Measurements from ENCODE around the gene STUB1. TPM values are rescaled to one million over a fixed set of nuclear protein-coding genes. Genes with fewer than 3 reads are reported as not detected.

The STUB1 gene
- total RNA-seq, 6 experiments from 2014 or later = 37.3 to 69.6 (median 54.3) TPM

GRCh38 chr16:708019-708418 lies 27.8 kb downstream of the STUB1 start:
- no peaks in the 10 kb centered on the region for H3K36me3 ChIP-seq
- intact Hi-C loops (cut with DNase I) = loop anchor here in 1 of 2 donors (5.0 kb wide), 1 partner anchor 74 kb away; no protein-coding TSS in a partner anchor
- WGBS (ENCODE audit: insufficient coverage, low coverage, low lambda C conversion rate, missing lambda C conversion rate) = 38% methylated on average over 2 of the region's 3 CpGs
- ATAC-seq (no peak), DNase-seq (no peak)
- H3K9me3 ChIP-seq = no peaks in the 10 kb centered on the region
- H3K27ac ChIP-seq = no peak overlapping the region
- H3K4me3 ChIP-seq = no peak overlapping the region
- TF ChIP-seq POLR2A (IDR thresholded peaks at IDR 0.05) (no peak), CTCF (IDR thresholded peaks at IDR 0.05) (no peak)
- H3K27me3 ChIP-seq = no peaks in the 10 kb centered on the region
- H3K4me1 ChIP-seq = no peaks in the 10 kb centered on the region

- DNase-seq (no peak), ATAC-seq (no peak)
- Histone ChIP-seq H3K27ac (no peak overlapping the region), H3K4me1 (no peaks in the 10 kb centered on the region), H3K36me3 (no peaks in the 10 kb centered on the region), H3K4me3 (no peak overlapping the region), H3K27me3 (no peaks in the 10 kb centered on the region), H3K9me3 (no peaks in the 10 kb centered on the region)
- TF ChIP-seq POLR2A (IDR thresholded peaks at IDR 0.05) = no peak
- no peak for TF ChIP-seq CTCF (IDR thresholded peaks at IDR 0.05)
- intact Hi-C loops (cut with DNase I) = loop anchor here in 1 of 2 donors (5.0 kb wide), 1 partner anchor 73 kb away; no protein-coding TSS in a partner anchor
- no CpG with 5 or more reads among the region's 4 CpGs for WGBS (ENCODE audit: insufficient coverage, low coverage, low lambda C conversion rate, missing lambda C conversion rate)
Observed at GRCh38 chr16:708959-709358, 28.7 kb downstream of the STUB1 start.

- no peak for TF ChIP-seq POLR2A (IDR thresholded peaks at IDR 0.05)
- no peak for TF ChIP-seq CTCF (IDR thresholded peaks at IDR 0.05)
- Histone ChIP-seq H3K4me3 (no peak overlapping the region), H3K4me1 (peaks cover 0 to 5% (median 0%) of the 10 kb centered on the region in 4 donors), H3K27me3 (no peaks in the 10 kb centered on the region), H3K9me3 (no peaks in the 10 kb centered on the region), H3K36me3 (no peaks in the 10 kb centered on the region), H3K27ac (no peak overlapping the region)
- no peak for ATAC-seq
- intact Hi-C loops (cut with DNase I) = loop anchor here (5.0 kb wide), 3 partner anchors 72 to 342 kb away; partner anchors contain the start of genes CHTF18 (in 1 of the 2) and RPUSD1 (in 1 of the 2)
- WGBS (ENCODE audit: insufficient coverage, low coverage, low lambda C conversion rate, missing lambda C conversion rate) = 19% methylated on average over 10 of the region's 30 CpGs
- no peak for DNase-seq
Observed at GRCh38 chr16:709566-710499, 29.6 kb downstream of the STUB1 start.

GRCh38 chr16:710500-711075 lies 30.4 kb downstream of the STUB1 start:
- intact Hi-C loops (cut with DNase I) = loop anchor here (5.0 kb wide), 2 partner anchors 77 to 342 kb away; partner anchors contain the start of genes CHTF18 (in 1 of the 2) and RPUSD1 (in 1 of the 2)
- no peak for DNase-seq
- no peaks in the 10 kb centered on the region for H3K36me3 ChIP-seq
- peaks cover 0 to 9% (median 0%) of the 10 kb centered on the region in 4 donors for H3K4me1 ChIP-seq
- no peaks in the 10 kb centered on the region for H3K27me3 ChIP-seq
- no peak overlapping the region for H3K27ac ChIP-seq
- TF ChIP-seq CTCF (IDR thresholded peaks at IDR 0.05) = no peak
- no peak for TF ChIP-seq POLR2A (IDR thresholded peaks at IDR 0.05)
- WGBS (ENCODE audit: insufficient coverage, low coverage, low lambda C conversion rate, missing lambda C conversion rate) = 20% methylated on average over 1 of the region's 21 CpGs
- H3K9me3 ChIP-seq = no peaks in the 10 kb centered on the region
- no peak overlapping the region for H3K4me3 ChIP-seq
- no peak for ATAC-seq

All from right lobe of liver (tissue), 6 donors.